DND-41 (cell line): Measurements from ENCODE around the gene C1QTNF3.

ENCODE experiments used
- ATAC-seq: fragments of 200-7000 bp; cut with Tn5 transposase; 3 replicates; pipeline ENCODE4 v1.9.1; 2021; ENCODE audit warnings: low read depth; ENCODE audit not compliant: insufficient read depth
- DNase-seq: peaks from one replicate; pipeline ENCODE4 v3.0.0-alpha.2; 2020
- H2AFZ ChIP-seq: 2 replicates; pipeline ENCODE4 v1.6.0; 2012; ENCODE audit warnings: low read depth, low read length
- H3K27ac ChIP-seq: 2 replicates; pipeline ENCODE4 v1.5.1; 2012; ENCODE audit warnings: low read length, inconsistent platforms
- H3K27me3 ChIP-seq: fragments of 200-600 bp; sonication (generic); 2 replicates; pipeline ENCODE4 v1.6.0; 2012; ENCODE audit warnings: low read length, mild to moderate bottlenecking, inconsistent platforms; ENCODE audit not compliant: insufficient read depth, poor library complexity
- H3K36me3 ChIP-seq: 2 replicates; pipeline ENCODE4 v1.5.1; 2012; ENCODE audit warnings: low read length, inconsistent platforms; ENCODE audit not compliant: insufficient read depth
- H3K4me1 ChIP-seq: 2 replicates; pipeline ENCODE4 v1.5.1; 2012; ENCODE audit warnings: mild to moderate bottlenecking, low read length; ENCODE audit not compliant: insufficient read depth
- H3K4me2 ChIP-seq: 2 replicates; pipeline ENCODE4 v1.6.0; 2012; ENCODE audit warnings: mild to moderate bottlenecking, moderate library complexity, low read length, inconsistent platforms; ENCODE audit not compliant: insufficient read depth
- H3K4me3 ChIP-seq, 2 experiments: fragments of 200-600 bp in 1 of 2; shearing (Covaris generic) in 1 of 2; 2 replicates each; pipeline ENCODE4 v1.5.1; 2012 to 2016; ENCODE audit warnings: inconsistent platforms in 2 of 2, low read length in 2 of 2, mild to moderate bottlenecking in 2 of 2, low read depth in 1 of 2, moderate library complexity in 1 of 2
- H3K79me2 ChIP-seq: 2 replicates; pipeline ENCODE4 v1.6.0; 2012; ENCODE audit warnings: low read length, inconsistent platforms; ENCODE audit not compliant: insufficient read depth
- H3K9ac ChIP-seq: 2 replicates; pipeline ENCODE4 v1.6.0; 2012; ENCODE audit warnings: low read depth, mild to moderate bottlenecking, inconsistent platforms, low read length, moderate library complexity
- H3K9me3 ChIP-seq: 2 replicates; pipeline ENCODE4 v1.5.1; 2012; ENCODE audit warnings: low read length, moderate library complexity, mild to moderate bottlenecking, inconsistent platforms; ENCODE audit not compliant: insufficient read depth, severe bottlenecking
- H4K20me1 ChIP-seq: 2 replicates; pipeline ENCODE4 v1.6.0; 2012; ENCODE audit warnings: low read length; ENCODE audit not compliant: insufficient read depth
- EZH2 ChIP-seq: IDR thresholded peaks from 3 replicates; pipeline ENCODE4 v1.6.1; 2012; ENCODE audit warnings: borderline replicate concordance, low read depth, mild to moderate bottlenecking, moderate library complexity, low read length, inconsistent platforms; ENCODE audit not compliant: severe bottlenecking
- TF ChIP-seq, protein P1 (sequence below): IDR thresholded peaks from 2 replicates; pipeline ENCODE4 v1.5.1; 2012; ENCODE audit warnings: borderline replicate concordance, low read length, moderate library complexity, mild to moderate bottlenecking; ENCODE audit not compliant: poor library complexity, severe bottlenecking; ENCODE audit errors: extremely low read depth

The C1QTNF3 gene

DNA sequence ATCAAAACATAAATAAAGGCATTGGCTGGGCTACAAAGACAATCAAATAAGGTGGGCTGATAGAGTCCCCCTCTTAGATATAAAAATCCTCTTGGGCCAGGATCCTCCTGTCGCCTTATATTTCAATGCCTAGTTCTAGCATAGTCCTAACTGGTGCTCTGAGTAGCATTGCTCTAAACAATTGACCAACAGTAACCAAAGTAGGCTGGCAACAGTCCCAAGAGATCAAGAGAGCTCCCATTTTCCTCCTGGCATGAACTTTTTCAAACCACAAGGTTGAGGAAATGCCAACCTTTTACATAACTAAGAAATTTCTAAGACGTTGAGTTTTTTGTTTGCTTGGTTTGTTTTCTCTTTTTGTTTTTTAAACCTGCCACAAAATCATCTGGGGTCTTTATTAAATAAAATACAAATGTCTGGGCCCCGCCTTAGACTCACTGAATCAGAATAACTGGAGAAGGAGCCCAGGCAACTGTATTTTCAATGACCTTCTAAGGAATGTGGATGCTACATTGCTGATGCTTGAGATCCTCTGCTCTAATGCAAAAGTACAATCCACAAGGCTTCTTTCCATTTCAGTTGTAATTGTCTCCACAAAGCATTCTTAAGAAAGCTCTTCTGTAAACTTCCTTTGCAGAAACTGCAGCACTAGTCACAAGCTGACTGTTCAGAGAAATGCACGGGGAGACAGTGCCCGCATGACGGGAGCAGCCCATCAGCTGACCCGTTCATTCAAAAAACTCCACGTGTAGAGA is 61.4 kb downstream of the C1QTNF3 start:
- TF ChIP-seq EZH2: no peak
- TF ChIP-seq, protein P1, sequence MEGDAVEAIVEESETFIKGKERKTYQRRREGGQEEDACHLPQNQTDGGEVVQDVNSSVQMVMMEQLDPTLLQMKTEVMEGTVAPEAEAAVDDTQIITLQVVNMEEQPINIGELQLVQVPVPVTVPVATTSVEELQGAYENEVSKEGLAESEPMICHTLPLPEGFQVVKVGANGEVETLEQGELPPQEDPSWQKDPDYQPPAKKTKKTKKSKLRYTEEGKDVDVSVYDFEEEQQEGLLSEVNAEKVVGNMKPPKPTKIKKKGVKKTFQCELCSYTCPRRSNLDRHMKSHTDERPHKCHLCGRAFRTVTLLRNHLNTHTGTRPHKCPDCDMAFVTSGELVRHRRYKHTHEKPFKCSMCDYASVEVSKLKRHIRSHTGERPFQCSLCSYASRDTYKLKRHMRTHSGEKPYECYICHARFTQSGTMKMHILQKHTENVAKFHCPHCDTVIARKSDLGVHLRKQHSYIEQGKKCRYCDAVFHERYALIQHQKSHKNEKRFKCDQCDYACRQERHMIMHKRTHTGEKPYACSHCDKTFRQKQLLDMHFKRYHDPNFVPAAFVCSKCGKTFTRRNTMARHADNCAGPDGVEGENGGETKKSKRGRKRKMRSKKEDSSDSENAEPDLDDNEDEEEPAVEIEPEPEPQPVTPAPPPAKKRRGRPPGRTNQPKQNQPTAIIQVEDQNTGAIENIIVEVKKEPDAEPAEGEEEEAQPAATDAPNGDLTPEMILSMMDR: no peak
- ATAC-seq: no peak
- Histone ChIP-seq H4K20me1 (no peaks in the 10 kb centered on the region), H3K79me2 (no peaks in the 10 kb centered on the region), H3K4me3 (no peak overlapping the region), H3K4me1 (no peaks in the 10 kb centered on the region), H3K27me3 (no peaks in the 10 kb centered on the region), H2AFZ (no peak overlapping the region), H3K9ac (no peak overlapping the region), H3K9me3 (peaks cover 8% of the 10 kb centered on the region), H3K27ac (no peak overlapping the region), H3K36me3 (no peaks in the 10 kb centered on the region), H3K4me2 (no peak overlapping the region)
- no peak for DNase-seq

DNA sequence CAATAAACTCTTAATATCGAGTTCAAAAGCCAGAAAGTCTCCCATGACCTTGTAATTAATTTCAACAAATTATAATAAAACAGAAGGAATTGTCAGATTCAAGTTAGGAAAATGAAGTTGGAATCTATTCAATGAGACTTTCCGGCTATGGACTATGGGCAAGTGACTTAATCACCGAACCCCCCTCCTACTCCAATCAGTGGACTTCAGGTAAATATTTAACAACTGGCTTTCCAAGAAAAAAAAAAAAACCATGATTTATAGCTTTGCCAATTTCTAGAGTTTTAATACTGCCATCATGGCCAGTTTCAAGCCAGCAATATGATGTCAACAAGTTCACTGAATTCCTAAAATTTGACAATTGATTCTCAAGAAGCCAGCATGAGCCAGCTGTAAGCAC is 63.0 kb downstream of the C1QTNF3 start:
- DNase-seq: no peak
- Histone ChIP-seq H3K4me3 (no peak overlapping the region), H3K36me3 (no peaks in the 10 kb centered on the region), H3K27ac (no peak overlapping the region), H3K9me3 (no peaks in the 10 kb centered on the region), H3K9ac (no peak overlapping the region), H4K20me1 (no peaks in the 10 kb centered on the region), H3K27me3 (no peaks in the 10 kb centered on the region), H3K4me1 (no peaks in the 10 kb centered on the region), H3K4me2 (no peak overlapping the region), H2AFZ (no peak overlapping the region), H3K79me2 (no peaks in the 10 kb centered on the region)
- ATAC-seq: no peak
- TF ChIP-seq EZH2: no peak
- TF ChIP-seq, protein P1: no peak

DNA sequence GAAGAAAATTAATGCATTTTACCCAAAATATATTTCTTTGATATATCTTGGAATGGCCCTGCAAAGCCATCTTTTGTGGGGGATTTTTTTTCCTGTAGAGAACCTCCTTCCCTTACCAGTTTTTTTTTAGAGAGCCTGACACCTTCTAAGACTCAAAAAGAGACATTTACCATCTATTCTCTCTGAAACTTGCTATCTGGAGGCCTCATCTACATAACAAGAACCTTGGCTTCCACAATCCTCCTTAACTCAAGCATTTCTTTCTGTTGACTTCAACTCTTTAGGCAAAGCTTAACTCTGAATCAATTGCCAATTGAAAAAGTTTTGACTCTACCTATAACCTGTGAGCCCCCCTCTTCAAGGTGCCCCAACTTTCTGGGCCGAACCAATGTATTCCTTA is 64.7 kb downstream of the C1QTNF3 start:
- ATAC-seq: no peak
- no peaks in the 10 kb centered on the region for H4K20me1 ChIP-seq
- H3K4me2 ChIP-seq: no peak overlapping the region
- H3K27me3 ChIP-seq: no peaks in the 10 kb centered on the region
- no peak overlapping the region for H3K4me3 ChIP-seq
- no peaks in the 10 kb centered on the region for H3K4me1 ChIP-seq
- H3K9ac ChIP-seq: no peak overlapping the region
- DNase-seq: no peak
- TF ChIP-seq, protein P1: no peak
- no peak for TF ChIP-seq EZH2
- no peak overlapping the region for H2AFZ ChIP-seq
- no peaks in the 10 kb centered on the region for H3K79me2 ChIP-seq
- H3K36me3 ChIP-seq: no peaks in the 10 kb centered on the region
- H3K27ac ChIP-seq: no peak overlapping the region
- no peaks in the 10 kb centered on the region for H3K9me3 ChIP-seq
